ENCODE measurements around the gene SORCS1.

SORCS1 gene

GRCh38 chr10:106528702-106529101 lies 635.8 kb downstream of the SORCS1 start (continued):
- no peak for TF ChIP-seq ZFP3 (tag by site-specific recombination; IDR thresholded peaks at IDR 0.05; ENCODE audit: low read depth)
- TF ChIP-seq, protein P1, sequence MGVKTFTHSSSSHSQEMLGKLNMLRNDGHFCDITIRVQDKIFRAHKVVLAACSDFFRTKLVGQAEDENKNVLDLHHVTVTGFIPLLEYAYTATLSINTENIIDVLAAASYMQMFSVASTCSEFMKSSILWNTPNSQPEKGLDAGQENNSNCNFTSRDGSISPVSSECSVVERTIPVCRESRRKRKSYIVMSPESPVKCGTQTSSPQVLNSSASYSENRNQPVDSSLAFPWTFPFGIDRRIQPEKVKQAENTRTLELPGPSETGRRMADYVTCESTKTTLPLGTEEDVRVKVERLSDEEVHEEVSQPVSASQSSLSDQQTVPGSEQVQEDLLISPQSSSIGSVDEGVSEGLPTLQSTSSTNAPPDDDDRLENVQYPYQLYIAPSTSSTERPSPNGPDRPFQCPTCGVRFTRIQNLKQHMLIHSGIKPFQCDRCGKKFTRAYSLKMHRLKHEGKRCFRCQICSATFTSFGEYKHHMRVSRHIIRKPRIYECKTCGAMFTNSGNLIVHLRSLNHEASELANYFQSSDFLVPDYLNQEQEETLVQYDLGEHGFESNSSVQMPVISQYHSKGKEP (tag by site-specific recombination; IDR thresholded peaks at IDR 0.05): no peak
- TF ChIP-seq, protein P2, sequence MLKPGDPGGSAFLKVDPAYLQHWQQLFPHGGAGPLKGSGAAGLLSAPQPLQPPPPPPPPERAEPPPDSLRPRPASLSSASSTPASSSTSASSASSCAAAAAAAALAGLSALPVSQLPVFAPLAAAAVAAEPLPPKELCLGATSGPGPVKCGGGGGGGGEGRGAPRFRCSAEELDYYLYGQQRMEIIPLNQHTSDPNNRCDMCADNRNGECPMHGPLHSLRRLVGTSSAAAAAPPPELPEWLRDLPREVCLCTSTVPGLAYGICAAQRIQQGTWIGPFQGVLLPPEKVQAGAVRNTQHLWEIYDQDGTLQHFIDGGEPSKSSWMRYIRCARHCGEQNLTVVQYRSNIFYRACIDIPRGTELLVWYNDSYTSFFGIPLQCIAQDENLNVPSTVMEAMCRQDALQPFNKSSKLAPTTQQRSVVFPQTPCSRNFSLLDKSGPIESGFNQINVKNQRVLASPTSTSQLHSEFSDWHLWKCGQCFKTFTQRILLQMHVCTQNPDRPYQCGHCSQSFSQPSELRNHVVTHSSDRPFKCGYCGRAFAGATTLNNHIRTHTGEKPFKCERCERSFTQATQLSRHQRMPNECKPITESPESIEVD (tag by site-specific recombination; IDR thresholded peaks at IDR 0.05): no peak
- no peak for TF ChIP-seq ZNF670 (tag by site-specific recombination; IDR thresholded peaks at IDR 0.05; ENCODE audit: low read depth)
- TF ChIP-seq SP7 (tag by site-specific recombination; IDR thresholded peaks at IDR 0.05): no peak

DNA sequence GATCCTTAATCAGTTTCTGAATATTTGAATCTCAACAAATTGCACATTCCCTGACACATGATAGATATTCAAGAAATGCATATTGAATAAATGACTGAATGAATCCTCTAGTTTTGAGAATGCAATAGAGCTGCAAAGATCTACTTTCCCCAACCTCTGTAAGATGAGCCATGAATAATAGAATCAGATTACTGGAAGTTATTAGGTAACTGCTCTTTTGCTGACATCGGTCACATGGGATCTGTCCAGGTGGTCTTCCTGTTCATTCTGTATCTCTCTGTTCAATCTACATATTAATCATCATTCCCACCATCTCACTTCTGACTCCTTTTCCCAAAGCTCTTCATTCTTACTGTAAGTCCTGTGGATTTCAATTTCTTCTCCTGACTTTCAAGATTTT lies 638.7 kb downstream of the SORCS1 start:
- POLR2A ChIA-PET: no interaction called here
- TF ChIP-seq, protein P3, sequence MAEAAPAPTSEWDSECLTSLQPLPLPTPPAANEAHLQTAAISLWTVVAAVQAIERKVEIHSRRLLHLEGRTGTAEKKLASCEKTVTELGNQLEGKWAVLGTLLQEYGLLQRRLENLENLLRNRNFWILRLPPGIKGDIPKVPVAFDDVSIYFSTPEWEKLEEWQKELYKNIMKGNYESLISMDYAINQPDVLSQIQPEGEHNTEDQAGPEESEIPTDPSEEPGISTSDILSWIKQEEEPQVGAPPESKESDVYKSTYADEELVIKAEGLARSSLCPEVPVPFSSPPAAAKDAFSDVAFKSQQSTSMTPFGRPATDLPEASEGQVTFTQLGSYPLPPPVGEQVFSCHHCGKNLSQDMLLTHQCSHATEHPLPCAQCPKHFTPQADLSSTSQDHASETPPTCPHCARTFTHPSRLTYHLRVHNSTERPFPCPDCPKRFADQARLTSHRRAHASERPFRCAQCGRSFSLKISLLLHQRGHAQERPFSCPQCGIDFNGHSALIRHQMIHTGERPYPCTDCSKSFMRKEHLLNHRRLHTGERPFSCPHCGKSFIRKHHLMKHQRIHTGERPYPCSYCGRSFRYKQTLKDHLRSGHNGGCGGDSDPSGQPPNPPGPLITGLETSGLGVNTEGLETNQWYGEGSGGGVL (tag by site-specific recombination; IDR thresholded peaks at IDR 0.05): no peak
- no peak for TF ChIP-seq ZBTB8A (tag by site-specific recombination; IDR thresholded peaks at IDR 0.05)
- TF ChIP-seq ZSCAN23 (tag by site-specific recombination; IDR thresholded peaks at IDR 0.05): no peak
- TF ChIP-seq ZNF223 (tag by site-specific recombination; IDR thresholded peaks at IDR 0.05): no peak
- TF ChIP-seq FEZF1 (tag by site-specific recombination; IDR thresholded peaks at IDR 0.05): no peak
- no peak for TF ChIP-seq ZNF768 (tag by site-specific recombination; IDR thresholded peaks at IDR 0.05)
- no peak for TF ChIP-seq ZNF830 (tag by site-specific recombination; IDR thresholded peaks at IDR 0.05; ENCODE audit: low read depth)
- TF ChIP-seq HOXD13 (CRISPR knock-in tag; IDR thresholded peaks at IDR 0.05; ENCODE audit: borderline replicate concordance): no peak
- CTCF ChIA-PET: interaction anchor here (0.5 to 0.6 kb wide), 2 partner anchors 21 to 121 kb away, joined by 3 to 5 read pairs; no protein-coding TSS in a partner anchor
- H3K4me1 ChIP-seq (ENCODE audit: control insufficient read depth, insufficient read depth, low read length): no peaks in the 10 kb centered on the region
- H3K4me3 ChIP-seq (ENCODE audit: low read depth, low read length): no peak overlapping the region
- H3K9me3 ChIP-seq (ENCODE audit: control insufficient read depth, insufficient read depth, low read depth, low read length): no peaks in the 10 kb centered on the region
- H3K27ac ChIP-seq (ENCODE audit: extremely low read depth, low read depth, low read length): no peak overlapping the region
- H3K36me3 ChIP-seq (ENCODE audit: control insufficient read depth in 2 of 2, insufficient read depth in 1 of 2, low read length in 2 of 2): no peaks in the 10 kb centered on the region

All from HEK293 (cell line).